HepG2 (cell line): ENCODE data around the gene EHBP1. TPM values are rescaled to one million over a fixed set of nuclear protein-coding genes. Genes with fewer than 3 reads are reported as not detected.
"Not testable (repeated sequence)": the region's sequence is repeated elsewhere in the genome, so short reads cannot be mapped to it uniquely, and the experiment has no call there.

Experiments used
- ATAC-seq: fragments of 200-7000 bp; cut with Tn5 transposase; 3 replicates; pipeline ENCODE4 v1.9.1; 2020; ENCODE audit warnings: mild to moderate bottlenecking, moderate library complexity
- BruUV-seq: library from RNA; stranded (reverse); fragments of 400-500 nt; replicated peaks from 2 replicates; lab custom pipeline; 2021; lab: Mats Ljungman, UMichigan
- CTCF ChIA-PET: fragments of 300-600 bp; formaldehyde crosslinking; extraction: SDS; loops from one replicate; lab custom pipeline; 2021; ENCODE audit warnings: low total read pairs, inconsistent platforms, low intra/inter-chr PET ratio; lab: Yijun Ruan, JAX
- POLR2A ChIA-PET: fragments of 350-600 bp; sonication (Branson Sonifier 250); formaldehyde crosslinking; loops from one replicate; lab custom pipeline; 2020; ENCODE audit warnings: antibody characterized with exemption, inconsistent platforms; lab: Yijun Ruan, JAX
- DNase-seq: peaks from one replicate; pipeline ENCODE4 v3.0.0-alpha.2; 2015; ENCODE audit warnings: low spot score
- FAIRE-seq: peaks from 3 replicates; lab custom pipeline; 2011; peaks lifted over from hg19 to GRCh38; lab: Jason Lieb, UNC
- H2AFZ ChIP-seq: one replicate; pipeline ENCODE4 v1.6.1; 2011; ENCODE audit warnings: low read length, inconsistent platforms
- H3K27ac ChIP-seq: fragments of 300-600 bp; 3 replicates; pipeline ENCODE4 v1.8.0; 2011; ENCODE audit warnings: mixed run types, mild to moderate bottlenecking, mixed read lengths, low read length, inconsistent platforms; ENCODE audit not compliant: insufficient read depth; ENCODE audit errors: extremely low read length
- H3K27me3 ChIP-seq, 2 experiments: fragments of 200-600 bp in 1 of 2; 2 replicates in 1 of 2; 3 replicates in 1 of 2; pipeline versions ENCODE4 v1.6.0 to v1.8.0; 2011; ENCODE audit warnings: low read length in 2 of 2, mild to moderate bottlenecking in 2 of 2, moderate library complexity in 2 of 2, inconsistent platforms in 1 of 2; ENCODE audit not compliant: insufficient read depth in 2 of 2, control insufficient read depth in 1 of 2
- H3K36me3 ChIP-seq, 2 experiments: fragments of 200-600 bp in 1 of 2; replicated peaks in 1 of 2; 2 replicates in 1 of 2; 3 replicates in 1 of 2; pipeline versions ENCODE4 v1.5.1 to v1.8.0; 2011; ENCODE audit warnings: low read length in 2 of 2, inconsistent platforms in 1 of 2; ENCODE audit not compliant: insufficient read depth in 2 of 2, control insufficient read depth in 1 of 2
- H3K4me1 ChIP-seq: 2 replicates; pipeline ENCODE4 v1.5.1; 2012; ENCODE audit warnings: low read length, inconsistent platforms; ENCODE audit not compliant: insufficient read depth
- H3K4me2 ChIP-seq: 2 replicates; pipeline ENCODE4 v1.6.0; 2011; ENCODE audit warnings: low read depth, low read length, inconsistent platforms
- H3K4me3 ChIP-seq, 3 experiments: fragments of 200-600 bp in 1 of 3; sonication (generic), shearing (Covaris generic) in 1 of 3; replicated peaks in 1 of 3; 2 replicates each; pipeline ENCODE4 v1.5.1; 2011 to 2016; ENCODE audit warnings: low read length in 3 of 3, inconsistent platforms in 2 of 3, low read depth in 2 of 3, mild to moderate bottlenecking in 2 of 3, control low read depth in 1 of 3, mixed read lengths in 1 of 3; ENCODE audit not compliant: insufficient read depth in 1 of 3
- H3K79me2 ChIP-seq: one replicate; pipeline ENCODE4 v1.6.1; 2011; ENCODE audit warnings: low read length, inconsistent platforms; ENCODE audit not compliant: insufficient read depth
- H3K9ac ChIP-seq: 2 replicates; pipeline ENCODE4 v1.6.0; 2011; ENCODE audit warnings: mild to moderate bottlenecking, low read depth, low read length, inconsistent platforms; ENCODE audit not compliant: insufficient read depth
- H3K9me3 ChIP-seq: 2 replicates; pipeline ENCODE4 v1.5.1; 2012; ENCODE audit warnings: mild to moderate bottlenecking, low read length
- H4K20me1 ChIP-seq: 2 replicates; pipeline ENCODE4 v1.6.0; 2011; ENCODE audit warnings: inconsistent platforms, mild to moderate bottlenecking, low read length, moderate library complexity; ENCODE audit not compliant: insufficient read depth
- RBM22 ChIP-seq: fragments of 200-400 bp; formaldehyde crosslinking; optimal IDR thresholded peaks from 2 replicates; pipeline ENCODE3; 2017; ENCODE audit warnings: mild to moderate bottlenecking, low read length, moderate library complexity
- ZNF605 ChIP-seq: sonication (generic); formaldehyde crosslinking; IDR thresholded peaks from 2 replicates; pipeline ENCODE4 v1.8.0; 2022; ENCODE audit warnings: mild to moderate bottlenecking, missing genetic modification reagents
- WGBS: methylation state at CpG from one replicate; pipeline ENCODE4 v1.1.6; 2017; ENCODE audit warnings: low lambda C conversion rate; 5-methylcytosine and 5-hydroxymethylcytosine counted together
- in situ Hi-C: cut with HindIII; loops from 2 replicates; pipeline ENCODE4 v1.10.0; 2017; ENCODE audit warnings: low pct_unique_long_range_greater_than_20kb; ENCODE audit not compliant: extremely low pct_ligation_motif_present
- intact Hi-C: fragments of 100-400 bp; cut with micrococcal nuclease; formaldehyde crosslinking; loops from one replicate; pipeline ENCODE4 v1.10.0; 2022; ENCODE audit not compliant: unreplicated experiment
- polyA plus RNA-seq, 8 experiments: library from polyadenylated mRNA; depleted of rRNA in 3 of 8; stranded (reverse) in 7 of 8; unstranded in 1 of 8; fragments of >200 nt; fragmentation: Illumina TruSeq in 4 of 8; extraction: Trizol in 4 of 8; gene quantifications; 2 replicates each; pipeline versions ENCODE4 v1.2.1 to v1.2.3, GENCODE V29; 2011 to 2016; ENCODE audit warnings: low read depth in 4 of 8, missing spikeins in 1 of 8, mixed read lengths in 1 of 8; ENCODE audit not compliant: insufficient read depth in 1 of 8
- total RNA-seq, 5 experiments: library from RNA; depleted of rRNA; stranded (reverse); fragments of >200 nt; fragmentation: Illumina TruSeq; extraction: Trizol; gene quantifications; 2 replicates each; pipeline ENCODE4 v1.2.3, GENCODE V29; 2016; ENCODE audit warnings: low read depth in 1 of 5

The EHBP1 gene
- total and polyA plus RNA-seq, 2 of the 13 experiments (the other 11 are each of a cell fraction or from before 2014, with no cell fraction given) = 93.5 to 146 TPM

DNA sequence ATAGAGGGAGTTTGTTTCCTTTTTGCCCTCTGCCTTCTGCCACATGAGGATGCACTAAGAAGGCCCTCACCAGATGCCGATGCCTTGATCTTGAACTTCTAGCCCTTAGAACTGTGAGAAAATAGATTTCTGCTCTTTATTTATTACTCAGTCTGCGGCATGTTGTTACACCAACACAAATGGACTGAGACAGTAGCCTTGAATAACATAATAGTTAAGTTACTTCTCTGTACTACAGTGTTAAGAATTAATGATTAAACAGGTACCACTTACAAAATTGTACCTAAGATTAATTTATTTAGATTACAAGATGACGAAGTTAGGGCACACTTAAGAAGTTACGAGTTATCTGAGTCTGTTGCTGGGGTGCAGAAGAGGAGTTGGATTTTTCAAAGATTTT is 42.4 kb downstream of the EHBP1 start:
- H3K4me2 ChIP-seq = no peak overlapping the region
- ATAC-seq = no peak
- H3K36me3 ChIP-seq = peaks cover 6 to 20% of the 10 kb centered on the region in 2 experiments
- peaks cover 55% of the 10 kb centered on the region for H4K20me1 ChIP-seq
- WGBS = 99% methylated on average over 4 of the region's 4 CpGs
- CTCF ChIA-PET = no interaction called here
- no peaks in the 10 kb centered on the region for H3K9me3 ChIP-seq
- no peak overlapping the region for H3K27ac ChIP-seq
- no peaks in the 10 kb centered on the region for H3K27me3 ChIP-seq
- H2AFZ ChIP-seq = no peak overlapping the region
- peak; percentile 61 for TF ChIP-seq RBM22
- TF ChIP-seq ZNF605 (CRISPR knock-in tag) = no peak
- POLR2A ChIA-PET = no interaction called here
- no peak for DNase-seq
- peaks cover 90% of the 10 kb centered on the region for H3K79me2 ChIP-seq
- FAIRE-seq = no peak
- H3K4me1 ChIP-seq = peaks cover 48% of the 10 kb centered on the region
- no peak overlapping the region for H3K9ac ChIP-seq
- H3K4me3 ChIP-seq = no peak overlapping the region
- in situ Hi-C loops = no loop called here
- intact Hi-C loops = no loop called here
- BruUV-seq = no TSS peak

- peaks cover 88% of the 10 kb centered on the region for H3K79me2 ChIP-seq
- 97% methylated on average over 1 of the region's 1 CpG for WGBS
- not testable (repeated sequence) for FAIRE-seq
Observed at GRCh38 chr2:62749111-62749510, 43.6 kb downstream of the EHBP1 start.

More at GRCh38 chr2:62749111-62749510, 43.6 kb downstream of the EHBP1 start:
- intact Hi-C loops, POLR2A ChIA-PET, H2AFZ ChIP-seq, in situ Hi-C loops, H3K9ac ChIP-seq, H3K9me3 ChIP-seq, DNase-seq, ATAC-seq, H3K27me3 ChIP-seq, H3K4me3 ChIP-seq, H3K4me2 ChIP-seq, CTCF ChIA-PET, H3K27ac ChIP-seq, BruUV-seq: not testable (repeated sequence)
- peaks cover 47% of the 10 kb centered on the region for H4K20me1 ChIP-seq
- H3K4me1 ChIP-seq = peaks cover 36% of the 10 kb centered on the region
- H3K36me3 ChIP-seq = peaks cover 8 to 20% of the 10 kb centered on the region in 2 experiments
